Liver (tissue), 9 donors: ENCODE results near the gene CTLA4. TPM values are rescaled to one million over a fixed set of nuclear protein-coding genes. Genes with fewer than 3 reads are reported as not detected.

ENCODE experiments used
- DNase-seq: peaks from one replicate; pipeline ENCODE4 v3.0.0-alpha.2; 2017; ENCODE audit warnings: low spot score
- H3K27ac ChIP-seq, 2 donors: one replicate each; pipeline ENCODE4 v1.7.0; 2013; ENCODE audit warnings: inconsistent platforms in 2 of 2, low read length in 2 of 2, control low read depth in 1 of 2, low read depth in 1 of 2, mild to moderate bottlenecking in 1 of 2
- H3K27me3 ChIP-seq, 4 donors: one replicate each; pipeline versions ENCODE4 v1.6.1 to v1.7.0; 2013; ENCODE audit warnings: low read length in 3 of 4, inconsistent platforms in 1 of 4, mild to moderate bottlenecking in 1 of 4, moderate library complexity in 1 of 4; ENCODE audit not compliant: control insufficient read depth in 4 of 4, insufficient read depth in 4 of 4
- H3K36me3 ChIP-seq, 4 donors: one replicate each; pipeline versions ENCODE4 v1.6.1 to v1.7.0; 2013; ENCODE audit warnings: low read length in 3 of 4, mild to moderate bottlenecking in 3 of 4, low read depth in 1 of 4, moderate library complexity in 1 of 4; ENCODE audit not compliant: control insufficient read depth in 4 of 4, insufficient read depth in 3 of 4
- H3K4me1 ChIP-seq, 4 donors: one replicate each; pipeline versions ENCODE4 v1.6.1 to v1.7.0; 2013; ENCODE audit warnings: low read length in 3 of 4, mild to moderate bottlenecking in 3 of 4, moderate library complexity in 1 of 4; ENCODE audit not compliant: control insufficient read depth in 4 of 4, insufficient read depth in 4 of 4
- H3K4me3 ChIP-seq, 3 donors: one replicate each; pipeline versions ENCODE4 v1.6.1 to v1.7.0; 2013; ENCODE audit warnings: low read length in 3 of 3, control low read depth in 1 of 3, low read depth in 1 of 3, mild to moderate bottlenecking in 1 of 3
- H3K9ac ChIP-seq, 2 donors: one replicate each; pipeline ENCODE4 v1.7.0; 2013; ENCODE audit warnings: low read length in 2 of 2, mild to moderate bottlenecking in 2 of 2, moderate library complexity in 2 of 2, control low read depth in 1 of 2, low read depth in 1 of 2
- H3K9me3 ChIP-seq, 4 donors: one replicate each; pipeline versions ENCODE4 v1.6.1 to v1.7.0; 2013; ENCODE audit warnings: low read length in 3 of 4; ENCODE audit not compliant: control insufficient read depth in 4 of 4
- ATF3 ChIP-seq: IDR thresholded peaks from 2 replicates; pipeline ENCODE4 v1.6.1; 2016; ENCODE audit warnings: antibody characterized with exemption
- EGR1 ChIP-seq, 2 donors: IDR thresholded peaks; 2 replicates each; pipeline ENCODE4 v1.6.1; 2016 to 2018; ENCODE audit warnings: antibody characterized with exemption in 2 of 2, low read depth in 2 of 2
- FOXA1 ChIP-seq: IDR thresholded peaks from 2 replicates; pipeline ENCODE4 v1.6.1; 2016; ENCODE audit warnings: antibody characterized with exemption
- FOXA2 ChIP-seq: IDR thresholded peaks from 2 replicates; pipeline ENCODE4 v1.6.1; 2016; ENCODE audit warnings: antibody characterized with exemption
- GABPA ChIP-seq, 2 donors: IDR thresholded peaks in 1 of 2; conservative IDR thresholded peaks in 1 of 2; 2 replicates each; pipeline ENCODE4 v1.6.1; 2016; ENCODE audit warnings: antibody characterized with exemption in 2 of 2, mild to moderate bottlenecking in 1 of 2, moderate library complexity in 1 of 2
- HNF4A ChIP-seq, 2 donors: conservative IDR thresholded peaks; 2 replicates each; pipeline ENCODE4 v1.6.1; 2016; ENCODE audit warnings: antibody characterized with exemption in 2 of 2, mild to moderate bottlenecking in 2 of 2
- HNF4G ChIP-seq: IDR thresholded peaks from 2 replicates; pipeline ENCODE4 v1.6.1; 2016; ENCODE audit warnings: antibody characterized with exemption
- JUND ChIP-seq, 2 donors: IDR thresholded peaks; 2 replicates each; pipeline ENCODE4 v1.6.1; 2016; ENCODE audit warnings: antibody characterized with exemption in 2 of 2
- NR2F2 ChIP-seq: IDR thresholded peaks from 2 replicates; pipeline ENCODE4 v1.6.1; 2016; ENCODE audit warnings: antibody characterized with exemption
- RAD21 ChIP-seq, 2 donors: IDR thresholded peaks; 2 replicates each; pipeline ENCODE4 v1.6.1; 2016; ENCODE audit warnings: antibody characterized with exemption in 2 of 2, mild to moderate bottlenecking in 2 of 2
- RXRA ChIP-seq, 2 donors: IDR thresholded peaks; 2 replicates each; pipeline ENCODE4 v1.6.1; 2017 to 2018; ENCODE audit warnings: antibody characterized with exemption in 2 of 2, mild to moderate bottlenecking in 1 of 2
- SP1 ChIP-seq: IDR thresholded peaks from 2 replicates; pipeline ENCODE4 v1.6.1; 2018; ENCODE audit warnings: antibody characterized with exemption, mild to moderate bottlenecking
- TAF1 ChIP-seq: conservative IDR thresholded peaks from 2 replicates; pipeline ENCODE4 v1.6.1; 2016; ENCODE audit warnings: antibody characterized with exemption, mild to moderate bottlenecking
- YY1 ChIP-seq: IDR thresholded peaks from 2 replicates; pipeline ENCODE4 v1.6.1; 2016; ENCODE audit warnings: antibody characterized with exemption, mild to moderate bottlenecking
- WGBS: extraction: QIAGEN DNeasy Blood & Tissue Kit; methylation state at CpG from one replicate; pipeline ENCODE4 v1.1.7; 2013; 5-methylcytosine and 5-hydroxymethylcytosine counted together
- polyA plus RNA-seq, 2 donors: library from polyadenylated mRNA; stranded (reverse) in 1 of 2; unstranded in 1 of 2; fragments of 200-250 nt in 1 of 2; fragments of >200 nt in 1 of 2; fragmentation: Nextera tagmentation in 1 of 2; extraction: Ambion mirVana in 1 of 2; gene quantifications; one replicate each; pipeline versions ENCODE4 v1.2.1 to v1.2.3, GENCODE V29; 2013 to 2015
- total RNA-seq, 2 donors: library from RNA; depleted of rRNA; stranded (reverse); fragments of >200 nt; gene quantifications; one replicate each; pipeline ENCODE4 v1.2.3, GENCODE V29; 2014
- TF ChIP-seq, protein P1 (sequence below): IDR thresholded peaks from 2 replicates; pipeline ENCODE4 v1.6.1; 2016; ENCODE audit warnings: antibody characterized with exemption
- TF ChIP-seq, protein P2 (sequence below): fragments of 150-350 bp; IDR thresholded peaks from 2 replicates; pipeline ENCODE4 v1.5.1; 2017; ENCODE audit warnings: improper control_type of control experiment, low read depth, low read length; ENCODE audit not compliant: missing input control
- TF ChIP-seq, protein P3 (sequence below): IDR thresholded peaks from 2 replicates; pipeline ENCODE4 v1.6.1; 2016; ENCODE audit warnings: antibody characterized with exemption
- TF ChIP-seq, protein P4 (sequence below): IDR thresholded peaks from 2 replicates; pipeline ENCODE4 v1.6.1; 2016; ENCODE audit warnings: antibody characterized with exemption, mild to moderate bottlenecking
- donor health status: healthy.
- donor health status: healthy.
- donor health status: healthy.
- donor health status: healthy.
- donor health status: healthy.

The CTLA4 gene
- total RNA-seq (under 1 TPM in 1 of 2 donors, not detected in 1; 0.17 TPM), polyA plus RNA-seq (not detected)

- no peaks in the 10 kb centered on the region for H3K36me3 ChIP-seq
- H3K27ac ChIP-seq, result no peak within 1 kb of the TSS
- DNase-seq, result no peak
- H3K4me1 ChIP-seq, result no peaks in the 10 kb centered on the region
- no peaks in the 10 kb centered on the region for H3K9me3 ChIP-seq
- WGBS, result 86% methylated on average over 6 of the region's 6 CpGs
- H3K27me3 ChIP-seq, result no peaks in the 10 kb centered on the region
- H3K9ac ChIP-seq, result no peak within 1 kb of the TSS
- TF ChIP-seq YY1 (no peak), RXRA (IDR thresholded peaks at IDR 0.05) (no peak), HNF4G (no peak), NR2F2 (no peak), EGR1 (IDR thresholded peaks at IDR 0.05; ENCODE audit: low read depth in 2 of 2) (no peak), SP1 (no peak), TAF1 (no peak), FOXA1 (no peak), FOXA2 (no peak), GABPA (IDR thresholded peaks at IDR 0.05 in 1 of 2, conservative IDR thresholded peaks at IDR 0.05 in 1 of 2) (no peak), JUND (IDR thresholded peaks at IDR 0.05) (no peak), HNF4A (conservative IDR thresholded peaks at IDR 0.05) (no peak), ATF3 (no peak), RAD21 (IDR thresholded peaks at IDR 0.05) (no peak)
- TF ChIP-seq, protein P1, sequence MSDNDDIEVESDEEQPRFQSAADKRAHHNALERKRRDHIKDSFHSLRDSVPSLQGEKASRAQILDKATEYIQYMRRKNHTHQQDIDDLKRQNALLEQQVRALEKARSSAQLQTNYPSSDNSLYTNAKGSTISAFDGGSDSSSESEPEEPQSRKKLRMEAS, result no peak
- TF ChIP-seq, protein P2, sequence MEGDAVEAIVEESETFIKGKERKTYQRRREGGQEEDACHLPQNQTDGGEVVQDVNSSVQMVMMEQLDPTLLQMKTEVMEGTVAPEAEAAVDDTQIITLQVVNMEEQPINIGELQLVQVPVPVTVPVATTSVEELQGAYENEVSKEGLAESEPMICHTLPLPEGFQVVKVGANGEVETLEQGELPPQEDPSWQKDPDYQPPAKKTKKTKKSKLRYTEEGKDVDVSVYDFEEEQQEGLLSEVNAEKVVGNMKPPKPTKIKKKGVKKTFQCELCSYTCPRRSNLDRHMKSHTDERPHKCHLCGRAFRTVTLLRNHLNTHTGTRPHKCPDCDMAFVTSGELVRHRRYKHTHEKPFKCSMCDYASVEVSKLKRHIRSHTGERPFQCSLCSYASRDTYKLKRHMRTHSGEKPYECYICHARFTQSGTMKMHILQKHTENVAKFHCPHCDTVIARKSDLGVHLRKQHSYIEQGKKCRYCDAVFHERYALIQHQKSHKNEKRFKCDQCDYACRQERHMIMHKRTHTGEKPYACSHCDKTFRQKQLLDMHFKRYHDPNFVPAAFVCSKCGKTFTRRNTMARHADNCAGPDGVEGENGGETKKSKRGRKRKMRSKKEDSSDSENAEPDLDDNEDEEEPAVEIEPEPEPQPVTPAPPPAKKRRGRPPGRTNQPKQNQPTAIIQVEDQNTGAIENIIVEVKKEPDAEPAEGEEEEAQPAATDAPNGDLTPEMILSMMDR, result no peak
- TF ChIP-seq, protein P3, sequence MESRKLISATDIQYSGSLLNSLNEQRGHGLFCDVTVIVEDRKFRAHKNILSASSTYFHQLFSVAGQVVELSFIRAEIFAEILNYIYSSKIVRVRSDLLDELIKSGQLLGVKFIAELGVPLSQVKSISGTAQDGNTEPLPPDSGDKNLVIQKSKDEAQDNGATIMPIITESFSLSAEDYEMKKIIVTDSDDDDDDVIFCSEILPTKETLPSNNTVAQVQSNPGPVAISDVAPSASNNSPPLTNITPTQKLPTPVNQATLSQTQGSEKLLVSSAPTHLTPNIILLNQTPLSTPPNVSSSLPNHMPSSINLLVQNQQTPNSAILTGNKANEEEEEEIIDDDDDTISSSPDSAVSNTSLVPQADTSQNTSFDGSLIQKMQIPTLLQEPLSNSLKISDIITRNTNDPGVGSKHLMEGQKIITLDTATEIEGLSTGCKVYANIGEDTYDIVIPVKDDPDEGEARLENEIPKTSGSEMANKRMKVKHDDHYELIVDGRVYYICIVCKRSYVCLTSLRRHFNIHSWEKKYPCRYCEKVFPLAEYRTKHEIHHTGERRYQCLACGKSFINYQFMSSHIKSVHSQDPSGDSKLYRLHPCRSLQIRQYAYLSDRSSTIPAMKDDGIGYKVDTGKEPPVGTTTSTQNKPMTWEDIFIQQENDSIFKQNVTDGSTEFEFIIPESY, result no peak
- TF ChIP-seq, protein P4, sequence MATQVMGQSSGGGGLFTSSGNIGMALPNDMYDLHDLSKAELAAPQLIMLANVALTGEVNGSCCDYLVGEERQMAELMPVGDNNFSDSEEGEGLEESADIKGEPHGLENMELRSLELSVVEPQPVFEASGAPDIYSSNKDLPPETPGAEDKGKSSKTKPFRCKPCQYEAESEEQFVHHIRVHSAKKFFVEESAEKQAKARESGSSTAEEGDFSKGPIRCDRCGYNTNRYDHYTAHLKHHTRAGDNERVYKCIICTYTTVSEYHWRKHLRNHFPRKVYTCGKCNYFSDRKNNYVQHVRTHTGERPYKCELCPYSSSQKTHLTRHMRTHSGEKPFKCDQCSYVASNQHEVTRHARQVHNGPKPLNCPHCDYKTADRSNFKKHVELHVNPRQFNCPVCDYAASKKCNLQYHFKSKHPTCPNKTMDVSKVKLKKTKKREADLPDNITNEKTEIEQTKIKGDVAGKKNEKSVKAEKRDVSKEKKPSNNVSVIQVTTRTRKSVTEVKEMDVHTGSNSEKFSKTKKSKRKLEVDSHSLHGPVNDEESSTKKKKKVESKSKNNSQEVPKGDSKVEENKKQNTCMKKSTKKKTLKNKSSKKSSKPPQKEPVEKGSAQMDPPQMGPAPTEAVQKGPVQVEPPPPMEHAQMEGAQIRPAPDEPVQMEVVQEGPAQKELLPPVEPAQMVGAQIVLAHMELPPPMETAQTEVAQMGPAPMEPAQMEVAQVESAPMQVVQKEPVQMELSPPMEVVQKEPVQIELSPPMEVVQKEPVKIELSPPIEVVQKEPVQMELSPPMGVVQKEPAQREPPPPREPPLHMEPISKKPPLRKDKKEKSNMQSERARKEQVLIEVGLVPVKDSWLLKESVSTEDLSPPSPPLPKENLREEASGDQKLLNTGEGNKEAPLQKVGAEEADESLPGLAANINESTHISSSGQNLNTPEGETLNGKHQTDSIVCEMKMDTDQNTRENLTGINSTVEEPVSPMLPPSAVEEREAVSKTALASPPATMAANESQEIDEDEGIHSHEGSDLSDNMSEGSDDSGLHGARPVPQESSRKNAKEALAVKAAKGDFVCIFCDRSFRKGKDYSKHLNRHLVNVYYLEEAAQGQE, result no peak
- H3K4me3 ChIP-seq, result no peak within 1 kb of the TSS
These were observed at the start of gene CTLA4 for GRCh38 chr2:203867561-203868200. TSS of gene CTLA4 (plus strand) at chr2:203867771. CDS start at chr2:203867943, 172 bp downstream.
